K562 (cell line): ENCODE data around the gene SACS. TPM values are rescaled to one million over a fixed set of nuclear protein-coding genes. Genes with fewer than 3 reads are reported as not detected.

ENCODE experiments used
- ADNP ChIP-seq: fragments of 200-800 bp; sonication (Bioruptor generic); IDR thresholded peaks from 2 replicates; pipeline ENCODE4 v1.6.1; 2016; ENCODE audit warnings: missing genetic modification characterization, missing compliant biosample characterization
- HNRNPL ChIP-seq: fragments of 200-400 bp; formaldehyde crosslinking; IDR thresholded peaks from 2 replicates; pipeline ENCODE4 v1.6.1; 2017; ENCODE audit warnings: low read depth, mild to moderate bottlenecking, low read length
- POLR3A ChIP-seq: IDR thresholded peaks from 2 replicates; pipeline ENCODE4 v1.6.1; 2011; ENCODE audit warnings: borderline replicate concordance, mild to moderate bottlenecking, moderate library complexity; ENCODE audit not compliant: insufficient read length, insufficient read depth; ENCODE audit errors: extremely low read depth
- RBM25 ChIP-seq: fragments of 200-400 bp; formaldehyde crosslinking; IDR thresholded peaks from 2 replicates; pipeline ENCODE4 v1.6.1; 2018; ENCODE audit warnings: low read length, low read depth, moderate library complexity; ENCODE audit not compliant: severe bottlenecking
- SIN3A ChIP-seq, 2 experiments: fragments of 150-350 bp in 1 of 2; IDR thresholded peaks; 2 replicates each; pipeline ENCODE4 v1.6.1; 2011 to 2016; ENCODE audit warnings: borderline replicate concordance in 2 of 2, low read depth in 2 of 2, low read length in 2 of 2, mild to moderate bottlenecking in 2 of 2, moderate library complexity in 2 of 2; ENCODE audit not compliant: control insufficient read depth in 1 of 2
- SRSF1 ChIP-seq: fragments of 200-400 bp; formaldehyde crosslinking; IDR thresholded peaks from 2 replicates; pipeline ENCODE4 v1.6.1; 2017; ENCODE audit warnings: mild to moderate bottlenecking, low read depth, low read length, moderate library complexity
- polyA plus RNA-seq, 8 experiments: library from polyadenylated mRNA; depleted of rRNA in 4 of 8; stranded (reverse) in 5 of 8; unstranded in 3 of 8; fragments of >200 nt; fragmentation: Nextera tagmentation in 2 of 8; fragmentation: Illumina TruSeq in 1 of 8; extraction: Ambion mirVana in 2 of 8; extraction: Trizol in 1 of 8; gene quantifications; 2 replicates each; pipeline versions ENCODE4 v1.2.1 to v1.2.3, GENCODE V29; 2011 to 2014; ENCODE audit warnings: inconsistent platforms in 1 of 8, missing spikeins in 1 of 8
- total RNA-seq, 7 experiments: library from RNA; depleted of rRNA in 6 of 7; stranded (reverse); fragments of >200 nt in 6 of 7; fragmentation: Illumina TruSeq in 2 of 7; extraction: Trizol in 2 of 7; gene quantifications; 2 replicates each; pipeline versions ENCODE4 v1.2.1 to v1.2.3, GENCODE V29; 2011 to 2021; ENCODE audit warnings: low replicate concordance in 1 of 7
- TF ChIP-seq, protein P1 (sequence below): fragments of 200-600 bp; sonication (generic); IDR thresholded peaks from one replicate; pipeline ENCODE4 v1.6.1; 2012; ENCODE audit warnings: mild to moderate bottlenecking, low read depth, low read length, inconsistent platforms
- TF ChIP-seq, protein P2 (sequence below): fragments of 250-450 bp; sonication (Bioruptor Pico); IDR thresholded peaks from 2 replicates; pipeline ENCODE4 v1.4.0; 2020; ENCODE audit warnings: mild to moderate bottlenecking, moderate library complexity

SACS gene
- total and polyA plus RNA-seq, 9 of the 15 experiments (the other 6 are each of a cell fraction or from before 2014, with no cell fraction given) = 4.7 to 28.2 (median 18.9) TPM

- TF ChIP-seq, protein P1, sequence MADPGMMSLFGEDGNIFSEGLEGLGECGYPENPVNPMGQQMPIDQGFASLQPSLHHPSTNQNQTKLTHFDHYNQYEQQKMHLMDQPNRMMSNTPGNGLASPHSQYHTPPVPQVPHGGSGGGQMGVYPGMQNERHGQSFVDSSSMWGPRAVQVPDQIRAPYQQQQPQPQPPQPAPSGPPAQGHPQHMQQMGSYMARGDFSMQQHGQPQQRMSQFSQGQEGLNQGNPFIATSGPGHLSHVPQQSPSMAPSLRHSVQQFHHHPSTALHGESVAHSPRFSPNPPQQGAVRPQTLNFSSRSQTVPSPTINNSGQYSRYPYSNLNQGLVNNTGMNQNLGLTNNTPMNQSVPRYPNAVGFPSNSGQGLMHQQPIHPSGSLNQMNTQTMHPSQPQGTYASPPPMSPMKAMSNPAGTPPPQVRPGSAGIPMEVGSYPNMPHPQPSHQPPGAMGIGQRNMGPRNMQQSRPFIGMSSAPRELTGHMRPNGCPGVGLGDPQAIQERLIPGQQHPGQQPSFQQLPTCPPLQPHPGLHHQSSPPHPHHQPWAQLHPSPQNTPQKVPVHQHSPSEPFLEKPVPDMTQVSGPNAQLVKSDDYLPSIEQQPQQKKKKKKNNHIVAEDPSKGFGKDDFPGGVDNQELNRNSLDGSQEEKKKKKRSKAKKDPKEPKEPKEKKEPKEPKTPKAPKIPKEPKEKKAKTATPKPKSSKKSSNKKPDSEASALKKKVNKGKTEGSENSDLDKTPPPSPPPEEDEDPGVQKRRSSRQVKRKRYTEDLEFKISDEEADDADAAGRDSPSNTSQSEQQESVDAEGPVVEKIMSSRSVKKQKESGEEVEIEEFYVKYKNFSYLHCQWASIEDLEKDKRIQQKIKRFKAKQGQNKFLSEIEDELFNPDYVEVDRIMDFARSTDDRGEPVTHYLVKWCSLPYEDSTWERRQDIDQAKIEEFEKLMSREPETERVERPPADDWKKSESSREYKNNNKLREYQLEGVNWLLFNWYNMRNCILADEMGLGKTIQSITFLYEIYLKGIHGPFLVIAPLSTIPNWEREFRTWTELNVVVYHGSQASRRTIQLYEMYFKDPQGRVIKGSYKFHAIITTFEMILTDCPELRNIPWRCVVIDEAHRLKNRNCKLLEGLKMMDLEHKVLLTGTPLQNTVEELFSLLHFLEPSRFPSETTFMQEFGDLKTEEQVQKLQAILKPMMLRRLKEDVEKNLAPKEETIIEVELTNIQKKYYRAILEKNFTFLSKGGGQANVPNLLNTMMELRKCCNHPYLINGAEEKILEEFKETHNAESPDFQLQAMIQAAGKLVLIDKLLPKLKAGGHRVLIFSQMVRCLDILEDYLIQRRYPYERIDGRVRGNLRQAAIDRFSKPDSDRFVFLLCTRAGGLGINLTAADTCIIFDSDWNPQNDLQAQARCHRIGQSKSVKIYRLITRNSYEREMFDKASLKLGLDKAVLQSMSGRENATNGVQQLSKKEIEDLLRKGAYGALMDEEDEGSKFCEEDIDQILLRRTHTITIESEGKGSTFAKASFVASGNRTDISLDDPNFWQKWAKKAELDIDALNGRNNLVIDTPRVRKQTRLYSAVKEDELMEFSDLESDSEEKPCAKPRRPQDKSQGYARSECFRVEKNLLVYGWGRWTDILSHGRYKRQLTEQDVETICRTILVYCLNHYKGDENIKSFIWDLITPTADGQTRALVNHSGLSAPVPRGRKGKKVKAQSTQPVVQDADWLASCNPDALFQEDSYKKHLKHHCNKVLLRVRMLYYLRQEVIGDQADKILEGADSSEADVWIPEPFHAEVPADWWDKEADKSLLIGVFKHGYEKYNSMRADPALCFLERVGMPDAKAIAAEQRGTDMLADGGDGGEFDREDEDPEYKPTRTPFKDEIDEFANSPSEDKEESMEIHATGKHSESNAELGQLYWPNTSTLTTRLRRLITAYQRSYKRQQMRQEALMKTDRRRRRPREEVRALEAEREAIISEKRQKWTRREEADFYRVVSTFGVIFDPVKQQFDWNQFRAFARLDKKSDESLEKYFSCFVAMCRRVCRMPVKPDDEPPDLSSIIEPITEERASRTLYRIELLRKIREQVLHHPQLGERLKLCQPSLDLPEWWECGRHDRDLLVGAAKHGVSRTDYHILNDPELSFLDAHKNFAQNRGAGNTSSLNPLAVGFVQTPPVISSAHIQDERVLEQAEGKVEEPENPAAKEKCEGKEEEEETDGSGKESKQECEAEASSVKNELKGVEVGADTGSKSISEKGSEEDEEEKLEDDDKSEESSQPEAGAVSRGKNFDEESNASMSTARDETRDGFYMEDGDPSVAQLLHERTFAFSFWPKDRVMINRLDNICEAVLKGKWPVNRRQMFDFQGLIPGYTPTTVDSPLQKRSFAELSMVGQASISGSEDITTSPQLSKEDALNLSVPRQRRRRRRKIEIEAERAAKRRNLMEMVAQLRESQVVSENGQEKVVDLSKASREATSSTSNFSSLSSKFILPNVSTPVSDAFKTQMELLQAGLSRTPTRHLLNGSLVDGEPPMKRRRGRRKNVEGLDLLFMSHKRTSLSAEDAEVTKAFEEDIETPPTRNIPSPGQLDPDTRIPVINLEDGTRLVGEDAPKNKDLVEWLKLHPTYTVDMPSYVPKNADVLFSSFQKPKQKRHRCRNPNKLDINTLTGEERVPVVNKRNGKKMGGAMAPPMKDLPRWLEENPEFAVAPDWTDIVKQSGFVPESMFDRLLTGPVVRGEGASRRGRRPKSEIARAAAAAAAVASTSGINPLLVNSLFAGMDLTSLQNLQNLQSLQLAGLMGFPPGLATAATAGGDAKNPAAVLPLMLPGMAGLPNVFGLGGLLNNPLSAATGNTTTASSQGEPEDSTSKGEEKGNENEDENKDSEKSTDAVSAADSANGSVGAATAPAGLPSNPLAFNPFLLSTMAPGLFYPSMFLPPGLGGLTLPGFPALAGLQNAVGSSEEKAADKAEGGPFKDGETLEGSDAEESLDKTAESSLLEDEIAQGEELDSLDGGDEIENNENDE = no peak
- no peak for TF ChIP-seq SIN3A (IDR thresholded peaks at IDR 0.05; ENCODE audit: borderline replicate concordance in 2 of 2, control insufficient read depth in 1 of 2, low read depth in 2 of 2, low read length in 2 of 2)
- no peak for TF ChIP-seq POLR3A
- TF ChIP-seq RBM25 = no peak
- no peak for TF ChIP-seq SRSF1
- TF ChIP-seq HNRNPL = no peak
- TF ChIP-seq ADNP = no peak
- TF ChIP-seq, protein P2, sequence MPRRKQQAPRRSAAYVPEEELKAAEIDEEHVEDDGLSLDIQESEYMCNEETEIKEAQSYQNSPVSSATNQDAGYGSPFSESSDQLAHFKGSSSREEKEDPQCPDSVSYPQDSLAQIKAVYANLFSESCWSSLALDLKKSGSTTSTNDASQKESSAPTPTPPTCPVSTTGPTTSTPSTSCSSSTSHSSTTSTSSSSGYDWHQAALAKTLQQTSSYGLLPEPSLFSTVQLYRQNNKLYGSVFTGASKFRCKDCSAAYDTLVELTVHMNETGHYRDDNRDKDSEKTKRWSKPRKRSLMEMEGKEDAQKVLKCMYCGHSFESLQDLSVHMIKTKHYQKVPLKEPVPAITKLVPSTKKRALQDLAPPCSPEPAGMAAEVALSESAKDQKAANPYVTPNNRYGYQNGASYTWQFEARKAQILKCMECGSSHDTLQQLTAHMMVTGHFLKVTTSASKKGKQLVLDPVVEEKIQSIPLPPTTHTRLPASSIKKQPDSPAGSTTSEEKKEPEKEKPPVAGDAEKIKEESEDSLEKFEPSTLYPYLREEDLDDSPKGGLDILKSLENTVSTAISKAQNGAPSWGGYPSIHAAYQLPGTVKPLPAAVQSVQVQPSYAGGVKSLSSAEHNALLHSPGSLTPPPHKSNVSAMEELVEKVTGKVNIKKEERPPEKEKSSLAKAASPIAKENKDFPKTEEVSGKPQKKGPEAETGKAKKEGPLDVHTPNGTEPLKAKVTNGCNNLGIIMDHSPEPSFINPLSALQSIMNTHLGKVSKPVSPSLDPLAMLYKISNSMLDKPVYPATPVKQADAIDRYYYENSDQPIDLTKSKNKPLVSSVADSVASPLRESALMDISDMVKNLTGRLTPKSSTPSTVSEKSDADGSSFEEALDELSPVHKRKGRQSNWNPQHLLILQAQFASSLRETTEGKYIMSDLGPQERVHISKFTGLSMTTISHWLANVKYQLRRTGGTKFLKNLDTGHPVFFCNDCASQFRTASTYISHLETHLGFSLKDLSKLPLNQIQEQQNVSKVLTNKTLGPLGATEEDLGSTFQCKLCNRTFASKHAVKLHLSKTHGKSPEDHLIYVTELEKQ (CRISPR knock-in tag) = no peak
These were observed 55.4 kb downstream of the SACS start (continued) for GRCh38 chr13:23377983-23378632.
